ENCODE measurements around the gene PLOD3. TPM values are rescaled to one million over a fixed set of nuclear protein-coding genes. Genes with fewer than 3 reads are reported as not detected.

Gene PLOD3
- total RNA-seq, 2 experiments from 2014 or later, result 18.8 to 19.7 TPM

DNA sequence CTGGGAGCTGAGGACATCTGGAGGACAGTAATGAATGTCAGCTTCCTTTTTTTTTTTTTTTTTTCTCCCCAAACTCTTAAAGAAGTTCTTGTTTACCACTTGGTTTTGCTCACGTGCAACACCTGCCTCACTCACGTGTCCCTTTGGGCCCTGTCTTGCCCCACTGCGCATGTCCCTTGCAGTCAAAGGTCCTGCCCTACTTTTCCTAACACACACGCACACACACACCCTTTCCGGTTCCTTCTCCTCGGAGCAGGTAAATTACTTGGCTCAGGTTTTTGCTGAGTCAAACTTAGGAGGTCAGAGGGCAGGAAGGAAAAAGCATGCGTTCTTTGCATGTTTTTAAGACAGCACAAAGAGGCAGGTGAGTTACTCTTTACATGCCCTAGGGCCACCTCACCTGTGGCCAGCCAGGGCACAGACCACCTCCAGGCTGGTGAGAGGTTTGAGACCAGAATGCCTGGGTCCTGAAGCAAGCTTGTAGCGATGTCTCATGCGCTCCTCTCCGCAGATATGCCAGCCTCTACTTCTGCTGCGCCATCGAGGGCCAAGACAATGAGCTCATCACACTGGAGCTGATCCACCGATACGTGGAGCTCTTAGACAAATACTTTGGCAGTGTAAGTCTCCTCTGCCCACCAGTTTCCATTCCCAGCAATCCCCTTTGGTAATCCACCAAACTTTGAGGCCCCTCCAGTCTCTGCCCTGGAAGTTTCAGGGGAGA, 60.4 kb downstream of the PLOD3 start:
- Mint-ChIP-seq H3K27me3 (ENCODE audit: low read depth) (peaks cover 5% of the 10 kb centered on the region), H3K36me3 (ENCODE audit: low read depth) (peaks cover 15% of the 10 kb centered on the region), H3K4me3 (no peak overlapping the region), H3K27ac (no peak overlapping the region), H3K9me3 (no peaks in the 10 kb centered on the region), H3K4me1 (ENCODE audit: low read depth) (peaks cover 9% of the 10 kb centered on the region)
- intact Hi-C loops (cut with micrococcal nuclease), result no loop called here
- no peak for DNase-seq
- CTCF ChIA-PET, result interaction anchor here (0.7 to 4.0 kb wide), 5 partner anchors 12 to 322 kb away, joined by 3 to 37 read pairs (median 3); no protein-coding TSS in a partner anchor

GRCh38 chr7:101156277-101156676, 61.1 kb downstream of the PLOD3 start:
- no peak overlapping the region for H3K4me3 Mint-ChIP-seq

More at GRCh38 chr7:101156277-101156676, 61.1 kb downstream of the PLOD3 start:
- Mint-ChIP-seq H3K9me3 (no peaks in the 10 kb centered on the region), H3K27me3 (ENCODE audit: low read depth) (peaks cover 1% of the 10 kb centered on the region), H3K4me1 (ENCODE audit: low read depth) (peaks cover 9% of the 10 kb centered on the region), H3K36me3 (ENCODE audit: low read depth) (peaks cover 13% of the 10 kb centered on the region), H3K27ac (no peak overlapping the region)
- intact Hi-C loops (cut with micrococcal nuclease), result no loop called here
- no peak for DNase-seq
- CTCF ChIA-PET, result interaction anchor here (0.7 to 4.0 kb wide), 4 partner anchors 12 to 323 kb away, joined by 3 to 37 read pairs (median 4); no protein-coding TSS in a partner anchor

Small RNA genes within 50 kb of the gene (microRNA-seq; reads per million reads assigned to microRNA genes)
- not detected for gene MIR4653 (ENCODE audit: borderline microRNAs expressed, borderline replicate concordance)

Other genes starting within 250 kb of the PLOD3 start
- not detected for gene MUC12, start 248.0 kb downstream of the PLOD3 start, total RNA-seq
- not detected for gene MUC17, start 197.5 kb downstream of the PLOD3 start, total RNA-seq
- gene TRIM56, start 132.1 kb downstream of the PLOD3 start, total RNA-seq, result 10 to 100 TPM; 41.4 to 41.7 TPM
- gene SERPINE1, start 90.5 kb downstream of the PLOD3 start, total RNA-seq, result under 1 TPM in 1 of 2 experiments, not detected in 1; 0.07 TPM
- 10 to 100 TPM; 40.6 to 43.5 TPM for gene AP1S1, start 63.1 kb downstream of the PLOD3 start, total RNA-seq
- gene VGF, start 52.0 kb downstream of the PLOD3 start, total RNA-seq, result not detected
- gene NAT16, start 37.3 kb downstream of the PLOD3 start, total RNA-seq, result not detected
- not detected for gene MOGAT3, start 16.5 kb downstream of the PLOD3 start, total RNA-seq
- 10 to 100 TPM; 31.7 to 35.3 TPM for gene ZNHIT1, start 584 bp upstream of the PLOD3 start, total RNA-seq
- gene CLDN15, start 20.2 kb upstream of the PLOD3 start, total RNA-seq, result 10 to 100 TPM in 1 of 2 experiments, 1 to 10 TPM in 1; 9.8 to 11.1 TPM
- 10 to 100 TPM; 84.2 to 84.3 TPM for gene FIS1, start 27.5 kb upstream of the PLOD3 start, total RNA-seq
- gene IFT22, start 104.2 kb upstream of the PLOD3 start, total RNA-seq, result 1 to 10 TPM; 5.4 to 6.8 TPM
- not detected for gene COL26A1, start 145.3 kb upstream of the PLOD3 start, total RNA-seq